ENCODE data around the gene DUOXA2.
A peak's percentile ranks its signal among the peaks of the same experiment; 100 is the strongest.

Gene DUOXA2

DNA sequence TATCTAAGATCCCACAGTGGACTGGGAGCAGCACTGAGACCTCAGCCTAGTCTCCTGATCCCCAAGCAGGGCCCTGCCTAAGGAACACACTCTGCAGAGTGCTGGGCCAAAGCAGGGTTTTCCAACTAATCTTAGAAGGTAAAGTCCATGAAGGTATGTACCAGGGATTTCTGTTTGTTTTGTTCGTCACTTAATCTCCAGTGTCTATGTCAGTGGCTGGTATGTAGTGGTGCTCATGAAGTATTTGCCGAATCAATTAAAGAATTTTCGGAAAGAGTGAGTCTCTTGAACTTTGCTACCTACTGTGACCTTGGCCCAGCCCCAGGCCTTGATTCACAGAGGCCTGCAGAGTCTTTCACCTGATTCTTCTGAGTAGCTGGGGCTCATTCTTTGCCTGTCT, 17.4 kb downstream of the DUOXA2 start:
- TF ChIP-seq, protein P1, sequence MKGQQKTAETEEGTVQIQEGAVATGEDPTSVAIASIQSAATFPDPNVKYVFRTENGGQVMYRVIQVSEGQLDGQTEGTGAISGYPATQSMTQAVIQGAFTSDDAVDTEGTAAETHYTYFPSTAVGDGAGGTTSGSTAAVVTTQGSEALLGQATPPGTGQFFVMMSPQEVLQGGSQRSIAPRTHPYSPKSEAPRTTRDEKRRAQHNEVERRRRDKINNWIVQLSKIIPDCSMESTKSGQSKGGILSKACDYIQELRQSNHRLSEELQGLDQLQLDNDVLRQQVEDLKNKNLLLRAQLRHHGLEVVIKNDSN (IDR thresholded peaks at IDR 0.05) = no peak
- no peak for TF ChIP-seq TEAD4 (IDR thresholded peaks at IDR 0.05)
- no peak for TF ChIP-seq CREB1 (IDR thresholded peaks at IDR 0.05; ENCODE audit: low read depth)
- no peak for TF ChIP-seq EP300 (IDR thresholded peaks at IDR 0.05; ENCODE audit: borderline replicate concordance)
- TF ChIP-seq TCF12 (IDR thresholded peaks at IDR 0.05; ENCODE audit: low read depth) = no peak
- TF ChIP-seq, protein P2, sequence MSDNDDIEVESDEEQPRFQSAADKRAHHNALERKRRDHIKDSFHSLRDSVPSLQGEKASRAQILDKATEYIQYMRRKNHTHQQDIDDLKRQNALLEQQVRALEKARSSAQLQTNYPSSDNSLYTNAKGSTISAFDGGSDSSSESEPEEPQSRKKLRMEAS (IDR thresholded peaks at IDR 0.05) = no peak

DNA sequence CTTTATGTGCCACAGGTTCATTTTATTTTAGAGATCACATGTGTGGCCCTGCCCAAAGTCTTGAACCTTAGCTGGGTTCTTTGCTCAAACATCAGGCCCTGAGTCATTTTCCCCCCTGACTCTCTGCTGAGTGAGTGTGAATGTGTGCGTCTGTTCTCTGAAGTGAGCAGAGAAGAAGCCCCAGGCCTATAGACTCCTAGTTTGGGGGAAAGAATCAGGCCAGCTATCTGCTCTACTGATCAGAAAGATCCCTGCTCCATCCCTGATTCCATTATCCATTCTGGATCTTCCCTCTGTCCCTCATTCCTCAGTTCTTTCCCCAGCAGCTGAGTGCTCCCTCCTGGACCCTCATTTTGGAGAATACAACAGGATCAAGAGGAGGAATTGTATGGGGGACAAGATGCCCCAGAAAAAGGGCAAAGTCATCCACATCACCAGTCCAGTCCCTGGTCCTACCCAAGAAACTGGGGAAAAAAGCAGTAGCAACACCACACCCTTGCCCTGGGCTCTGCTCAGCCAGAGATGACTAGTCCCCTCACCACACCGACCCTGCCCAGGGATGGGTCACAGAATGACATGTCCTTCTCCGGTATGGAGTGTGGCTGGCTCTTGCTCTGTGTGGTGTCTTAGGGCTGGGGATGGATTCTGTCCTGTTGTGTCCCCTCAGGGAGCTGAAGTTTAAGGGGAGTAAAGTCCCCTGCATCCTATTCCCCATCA, 18.9 kb downstream of the DUOXA2 start:
- TF ChIP-seq ZBTB7A (IDR thresholded peaks at IDR 0.05; ENCODE audit: low read depth) (no peak), EGR1 (IDR thresholded peaks at IDR 0.05) (no peak), CREB1 (IDR thresholded peaks at IDR 0.05; ENCODE audit: low read depth) (no peak), FOXM1 (IDR thresholded peaks at IDR 0.05; ENCODE audit: borderline replicate concordance, low read depth) (no peak), CEBPB (IDR thresholded peaks at IDR 0.05) (no peak), TCF12 (IDR thresholded peaks at IDR 0.05; ENCODE audit: low read depth) (no peak), RAD21 (IDR thresholded peaks at IDR 0.05; ENCODE audit: low read depth) (no peak), TAF1 (IDR thresholded peaks at IDR 0.05; ENCODE audit: low read depth) (no peak), NFIC (IDR thresholded peaks at IDR 0.05) (no peak), YY1 (IDR thresholded peaks at IDR 0.05; ENCODE audit: low read depth) (no peak), TEAD4 (IDR thresholded peaks at IDR 0.05) (no peak), EP300 (IDR thresholded peaks at IDR 0.05; ENCODE audit: borderline replicate concordance) (no peak)
- TF ChIP-seq, protein P1 (IDR thresholded peaks at IDR 0.05) = no peak
- TF ChIP-seq, protein P3, sequence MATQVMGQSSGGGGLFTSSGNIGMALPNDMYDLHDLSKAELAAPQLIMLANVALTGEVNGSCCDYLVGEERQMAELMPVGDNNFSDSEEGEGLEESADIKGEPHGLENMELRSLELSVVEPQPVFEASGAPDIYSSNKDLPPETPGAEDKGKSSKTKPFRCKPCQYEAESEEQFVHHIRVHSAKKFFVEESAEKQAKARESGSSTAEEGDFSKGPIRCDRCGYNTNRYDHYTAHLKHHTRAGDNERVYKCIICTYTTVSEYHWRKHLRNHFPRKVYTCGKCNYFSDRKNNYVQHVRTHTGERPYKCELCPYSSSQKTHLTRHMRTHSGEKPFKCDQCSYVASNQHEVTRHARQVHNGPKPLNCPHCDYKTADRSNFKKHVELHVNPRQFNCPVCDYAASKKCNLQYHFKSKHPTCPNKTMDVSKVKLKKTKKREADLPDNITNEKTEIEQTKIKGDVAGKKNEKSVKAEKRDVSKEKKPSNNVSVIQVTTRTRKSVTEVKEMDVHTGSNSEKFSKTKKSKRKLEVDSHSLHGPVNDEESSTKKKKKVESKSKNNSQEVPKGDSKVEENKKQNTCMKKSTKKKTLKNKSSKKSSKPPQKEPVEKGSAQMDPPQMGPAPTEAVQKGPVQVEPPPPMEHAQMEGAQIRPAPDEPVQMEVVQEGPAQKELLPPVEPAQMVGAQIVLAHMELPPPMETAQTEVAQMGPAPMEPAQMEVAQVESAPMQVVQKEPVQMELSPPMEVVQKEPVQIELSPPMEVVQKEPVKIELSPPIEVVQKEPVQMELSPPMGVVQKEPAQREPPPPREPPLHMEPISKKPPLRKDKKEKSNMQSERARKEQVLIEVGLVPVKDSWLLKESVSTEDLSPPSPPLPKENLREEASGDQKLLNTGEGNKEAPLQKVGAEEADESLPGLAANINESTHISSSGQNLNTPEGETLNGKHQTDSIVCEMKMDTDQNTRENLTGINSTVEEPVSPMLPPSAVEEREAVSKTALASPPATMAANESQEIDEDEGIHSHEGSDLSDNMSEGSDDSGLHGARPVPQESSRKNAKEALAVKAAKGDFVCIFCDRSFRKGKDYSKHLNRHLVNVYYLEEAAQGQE (IDR thresholded peaks at IDR 0.05; ENCODE audit: low read depth) = no peak
- TF ChIP-seq, protein P2 (IDR thresholded peaks at IDR 0.05) = no peak

DNA sequence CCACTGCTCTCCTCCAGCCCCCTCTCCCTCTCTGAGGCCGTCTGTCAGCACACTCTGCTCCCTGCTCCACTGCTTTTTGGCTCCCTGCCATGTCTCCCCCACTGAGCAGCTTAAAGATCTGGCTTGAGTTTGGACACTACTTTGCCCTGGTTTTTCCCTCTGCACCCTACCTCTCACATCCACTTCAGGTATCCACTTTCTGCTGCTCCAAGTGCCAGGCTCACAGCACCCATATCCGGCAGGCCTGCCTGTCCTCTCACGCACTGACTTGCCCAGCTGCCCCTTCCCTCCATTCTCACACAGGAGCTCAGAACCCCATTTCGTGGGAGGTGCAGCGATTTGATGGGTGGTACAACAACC, 19.4 kb downstream of the DUOXA2 start:
- TF ChIP-seq, protein P2 (IDR thresholded peaks at IDR 0.05) = no peak
- TF ChIP-seq TCF12 (IDR thresholded peaks at IDR 0.05; ENCODE audit: low read depth) (no peak), YY1 (IDR thresholded peaks at IDR 0.05; ENCODE audit: low read depth) (no peak), RAD21 (IDR thresholded peaks at IDR 0.05; ENCODE audit: low read depth) (no peak), NFIC (IDR thresholded peaks at IDR 0.05) (peak; percentile 50)

DNA sequence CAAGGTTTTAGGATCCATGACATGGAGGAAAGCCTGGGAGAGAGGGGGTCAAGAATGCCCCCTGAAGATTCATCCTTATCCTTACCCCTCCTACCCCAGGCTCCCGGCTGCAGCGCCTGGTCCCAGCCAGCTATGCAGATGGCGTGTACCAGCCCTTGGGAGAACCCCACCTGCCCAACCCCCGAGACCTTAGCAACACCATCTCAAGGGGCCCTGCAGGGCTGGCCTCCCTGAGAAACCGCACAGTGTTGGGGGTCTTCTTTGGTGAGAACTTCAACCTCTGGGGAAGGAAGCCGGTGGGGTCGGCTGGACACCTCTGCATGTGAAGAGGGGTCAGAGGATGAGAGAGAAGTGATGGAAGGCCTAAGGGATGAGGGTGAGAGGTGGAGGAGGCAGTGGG, 19.9 kb downstream of the DUOXA2 start:
- TF ChIP-seq, protein P2 (IDR thresholded peaks at IDR 0.05) = no peak
- TF ChIP-seq, protein P1 (IDR thresholded peaks at IDR 0.05) = no peak
- TF ChIP-seq EP300 (IDR thresholded peaks at IDR 0.05; ENCODE audit: borderline replicate concordance) = no peak
- no peak for TF ChIP-seq CEBPB (IDR thresholded peaks at IDR 0.05)
- no peak for TF ChIP-seq TAF1 (IDR thresholded peaks at IDR 0.05; ENCODE audit: low read depth)
- no peak for TF ChIP-seq EGR1 (IDR thresholded peaks at IDR 0.05)
- TF ChIP-seq RAD21 (IDR thresholded peaks at IDR 0.05; ENCODE audit: low read depth) = no peak
- no peak for TF ChIP-seq ZBTB7A (IDR thresholded peaks at IDR 0.05; ENCODE audit: low read depth)
- TF ChIP-seq TEAD4 (IDR thresholded peaks at IDR 0.05) = no peak

DNA sequence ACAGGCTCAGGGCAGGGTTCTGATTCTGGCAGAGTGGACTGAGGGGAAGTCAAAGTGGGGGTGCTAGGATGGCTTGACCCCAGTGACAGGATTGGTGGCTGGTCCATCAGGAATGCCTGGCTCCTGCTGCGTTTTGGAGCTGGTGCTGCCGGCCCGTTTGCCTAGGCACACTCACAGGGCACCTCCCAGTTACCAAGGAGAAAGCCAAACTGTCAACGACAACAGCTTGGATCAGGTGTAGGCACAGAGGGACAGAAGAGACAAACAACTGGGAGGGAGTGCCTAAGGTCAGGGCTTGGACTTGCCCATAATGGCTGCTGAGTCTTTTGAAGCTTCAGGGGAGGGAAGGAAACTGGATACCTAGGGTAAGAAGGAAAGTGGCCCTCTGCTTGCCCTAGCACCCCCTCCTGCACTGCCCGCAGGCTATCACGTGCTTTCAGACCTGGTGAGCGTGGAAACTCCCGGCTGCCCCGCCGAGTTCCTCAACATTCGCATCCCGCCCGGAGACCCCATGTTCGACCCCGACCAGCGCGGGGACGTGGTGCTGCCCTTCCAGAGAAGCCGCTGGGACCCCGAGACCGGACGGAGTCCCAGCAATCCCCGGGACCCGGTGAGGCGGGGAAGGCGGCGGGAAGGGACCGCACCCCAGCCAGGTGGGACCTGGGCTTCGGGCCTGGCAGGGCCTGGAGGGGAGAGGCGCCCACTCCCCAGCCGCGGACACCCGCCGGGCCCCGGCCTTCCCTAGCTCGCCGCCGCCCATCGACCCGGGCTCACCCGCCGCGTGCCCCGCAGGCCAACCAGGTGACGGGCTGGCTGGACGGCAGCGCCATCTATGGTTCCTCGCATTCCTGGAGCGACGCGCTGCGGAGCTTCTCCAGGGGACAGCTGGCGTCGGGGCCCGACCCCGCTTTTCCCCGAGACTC, 20.8 kb downstream of the DUOXA2 start:
- TF ChIP-seq EGR1 (IDR thresholded peaks at IDR 0.05) (no peak), TCF12 (IDR thresholded peaks at IDR 0.05; ENCODE audit: low read depth) (no peak), YY1 (IDR thresholded peaks at IDR 0.05; ENCODE audit: low read depth) (no peak), EP300 (IDR thresholded peaks at IDR 0.05; ENCODE audit: borderline replicate concordance) (no peak)

DNA sequence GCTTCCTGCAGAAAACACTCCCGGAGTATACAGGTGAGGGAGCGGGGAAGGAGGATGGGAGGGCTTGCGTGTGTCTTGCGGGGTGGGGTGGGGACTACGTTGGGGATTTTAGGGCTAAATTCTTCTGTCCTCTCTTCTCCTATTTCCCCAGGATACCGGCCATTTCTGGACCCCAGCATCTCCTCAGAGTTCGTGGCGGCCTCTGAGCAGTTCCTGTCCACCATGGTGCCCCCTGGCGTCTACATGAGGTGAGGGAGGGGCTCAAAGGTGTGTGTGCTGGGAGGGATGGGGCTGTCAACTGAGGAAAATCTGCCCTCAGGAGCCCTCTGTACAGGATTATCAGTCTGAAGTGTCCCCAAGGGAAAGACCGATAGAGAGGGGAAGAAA, 22.2 kb downstream of the DUOXA2 start:
- no peak for TF ChIP-seq YY1 (IDR thresholded peaks at IDR 0.05; ENCODE audit: low read depth)
- TF ChIP-seq, protein P1 (IDR thresholded peaks at IDR 0.05) = no peak
